ENCODE results near the gene KRABD2.
"Not testable (repeated sequence)": the region's sequence is repeated elsewhere in the genome, so short reads cannot be mapped to it uniquely, and the experiment has no call there.

Gene KRABD2

DNA sequence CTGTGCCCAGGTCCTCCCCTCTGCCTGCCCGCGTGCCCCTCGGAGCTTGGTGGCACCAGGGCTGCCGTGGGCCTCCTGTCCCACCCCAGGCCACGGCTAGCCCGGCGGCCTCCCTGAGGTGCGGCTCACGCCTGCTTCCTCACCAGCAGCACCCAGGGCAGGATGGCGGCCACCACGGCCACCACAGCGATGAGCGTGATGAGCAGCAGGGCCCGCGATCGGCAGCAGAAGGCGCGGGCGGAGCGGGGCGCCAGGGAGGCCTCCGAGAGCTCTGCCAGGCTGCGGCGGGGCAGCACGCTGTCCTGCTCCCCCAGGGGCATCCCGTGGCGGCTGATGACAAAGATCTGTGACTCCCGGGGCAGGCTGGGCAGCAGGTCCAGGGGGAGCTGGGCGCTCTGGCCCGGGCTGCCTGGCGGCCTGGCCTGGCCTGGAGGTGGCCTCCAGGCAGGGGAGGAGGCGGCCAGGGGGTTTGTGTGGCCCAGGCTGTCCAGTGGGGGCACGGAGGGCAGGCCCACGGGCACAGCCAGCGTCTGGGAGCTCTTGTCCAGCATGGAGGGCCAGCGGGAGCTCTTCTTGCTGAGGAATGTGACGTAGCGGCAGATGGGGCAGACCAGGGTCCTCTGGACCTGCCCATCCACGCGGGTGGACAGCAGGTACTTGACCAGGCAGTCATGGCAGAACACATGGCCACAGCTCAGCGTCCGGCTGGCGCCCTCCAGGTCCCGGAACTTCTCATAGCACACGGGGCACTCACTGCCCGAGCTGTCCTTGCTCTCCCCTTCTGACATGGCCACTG, 16.4 kb upstream of the KRABD2 start:
- no peak for DNase-seq

DNA sequence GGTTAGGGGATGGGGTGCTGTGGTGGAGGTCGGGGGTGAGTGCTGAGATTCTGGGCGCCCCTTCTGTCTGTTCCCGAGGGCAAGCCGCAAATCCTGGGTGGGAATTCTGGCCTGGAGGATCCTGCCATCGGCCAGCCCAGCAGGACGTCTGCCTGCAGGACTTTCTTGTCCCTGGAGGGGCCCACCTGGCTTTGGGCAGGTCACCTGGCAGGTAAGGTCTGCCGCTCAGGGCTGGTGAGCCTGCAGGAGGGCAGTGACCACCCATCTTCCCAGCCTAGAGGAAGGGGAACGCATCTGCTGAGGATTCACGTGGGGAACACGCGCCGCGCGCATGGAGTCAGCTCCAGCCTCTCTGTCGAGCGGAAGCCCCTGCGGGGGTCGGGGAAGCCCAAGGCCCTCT, 15.8 kb upstream of the KRABD2 start:
- DNase-seq = no peak

DNA sequence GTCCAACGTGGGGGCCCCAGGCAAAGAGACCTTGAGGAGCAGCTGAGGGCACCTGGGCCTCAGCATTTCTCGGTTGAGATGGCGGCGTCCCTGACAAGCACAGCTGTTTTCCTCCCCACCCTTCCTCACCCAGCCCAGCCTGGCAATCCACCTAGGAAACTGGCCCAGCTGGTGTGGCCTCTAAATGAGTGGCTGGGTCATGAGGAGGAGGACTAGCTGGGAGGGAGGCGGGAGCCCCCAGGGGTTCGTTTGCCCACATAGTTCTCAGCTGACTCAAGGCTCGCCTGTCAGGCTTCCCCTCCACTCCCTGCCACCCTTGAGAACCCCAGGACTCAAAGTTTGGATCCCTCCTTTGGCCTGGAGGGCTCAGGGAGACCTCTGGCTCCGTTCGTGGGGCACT, 15.2 kb upstream of the KRABD2 start:
- DNase-seq = no peak

DNA sequence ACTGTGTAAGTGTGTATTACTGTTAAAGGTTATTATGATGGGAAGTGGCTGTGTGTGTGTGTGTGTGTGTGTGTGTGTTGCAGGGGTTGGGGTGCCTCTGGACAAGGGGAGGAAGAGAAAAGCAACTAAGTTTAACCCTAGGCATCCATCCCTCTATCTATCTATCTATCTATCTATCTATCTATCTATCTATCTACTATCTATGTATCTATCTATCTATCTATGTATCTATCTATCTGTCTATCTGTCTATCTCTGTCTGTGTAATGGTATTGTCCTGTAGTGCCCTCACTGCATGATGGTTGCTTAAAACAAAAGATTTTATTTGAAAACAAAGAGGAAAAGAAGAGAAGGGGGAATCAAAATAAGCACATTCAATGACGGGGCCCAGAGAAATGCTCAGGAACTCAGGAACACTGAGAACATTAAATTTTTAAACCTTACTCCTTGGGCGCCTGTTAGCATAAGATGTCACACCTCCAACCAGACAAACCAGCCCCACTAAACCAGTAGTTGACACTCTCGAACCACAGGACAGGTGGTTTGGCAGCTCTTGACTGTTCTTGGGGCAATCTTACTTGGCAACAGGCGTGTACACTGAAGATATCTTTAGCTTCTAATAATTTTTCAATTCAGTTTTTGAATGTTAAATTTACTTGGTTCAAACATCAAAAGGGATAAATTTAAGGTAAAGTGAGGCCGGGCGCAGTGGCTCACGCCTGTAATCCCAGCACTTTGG, 11.6 kb upstream of the KRABD2 start:
- DNase-seq = no peak

DNA sequence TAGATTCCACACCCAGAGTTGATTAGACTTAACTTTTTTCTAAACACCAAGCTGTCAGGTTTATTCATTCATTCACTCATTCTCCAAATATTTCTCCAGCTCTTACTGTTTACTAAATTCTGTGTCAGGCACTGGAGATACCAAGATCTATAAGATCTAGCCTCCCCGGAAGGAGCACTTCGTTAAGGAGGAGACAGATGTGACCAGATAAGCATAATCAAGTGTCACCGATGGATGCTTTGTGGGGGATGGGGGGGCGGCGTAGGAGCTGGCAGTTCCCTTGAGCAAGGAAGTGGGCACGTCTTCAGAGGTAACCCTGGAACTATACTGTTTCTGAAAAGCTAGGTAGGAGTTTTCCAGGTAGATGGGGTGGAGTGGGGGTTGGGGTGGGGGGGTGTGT, 10.3 kb upstream of the KRABD2 start:
- DNase-seq = no peak

DNA sequence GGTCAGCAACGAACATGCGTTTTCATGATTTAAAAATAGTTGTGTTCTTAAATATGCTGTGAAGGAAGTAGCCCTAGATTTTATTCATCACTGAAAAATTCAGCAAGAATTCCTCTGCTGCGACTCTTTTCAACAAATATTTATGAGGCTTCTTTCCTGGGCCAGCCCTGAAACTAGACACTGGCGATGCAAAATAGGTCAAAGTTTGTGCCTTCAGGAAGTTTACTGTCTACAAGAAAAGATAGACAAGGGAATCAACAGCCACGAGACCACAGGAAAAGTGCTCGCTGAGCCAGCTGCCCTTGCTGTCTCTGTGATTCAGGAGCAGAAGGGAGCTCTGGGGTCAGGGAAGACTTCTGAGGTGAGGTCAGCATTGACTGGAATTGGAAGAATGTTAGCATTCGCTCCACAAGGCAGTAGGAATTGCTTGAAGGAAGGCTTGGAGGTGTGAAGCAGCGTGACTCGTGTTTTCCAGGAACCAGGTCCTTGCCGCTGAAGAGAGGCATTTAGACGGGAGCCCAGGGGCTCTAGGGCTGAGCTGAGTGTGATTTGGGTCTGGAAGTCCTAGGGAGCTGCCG, 8.4 kb upstream of the KRABD2 start:
- DNase-seq = no peak

DNA sequence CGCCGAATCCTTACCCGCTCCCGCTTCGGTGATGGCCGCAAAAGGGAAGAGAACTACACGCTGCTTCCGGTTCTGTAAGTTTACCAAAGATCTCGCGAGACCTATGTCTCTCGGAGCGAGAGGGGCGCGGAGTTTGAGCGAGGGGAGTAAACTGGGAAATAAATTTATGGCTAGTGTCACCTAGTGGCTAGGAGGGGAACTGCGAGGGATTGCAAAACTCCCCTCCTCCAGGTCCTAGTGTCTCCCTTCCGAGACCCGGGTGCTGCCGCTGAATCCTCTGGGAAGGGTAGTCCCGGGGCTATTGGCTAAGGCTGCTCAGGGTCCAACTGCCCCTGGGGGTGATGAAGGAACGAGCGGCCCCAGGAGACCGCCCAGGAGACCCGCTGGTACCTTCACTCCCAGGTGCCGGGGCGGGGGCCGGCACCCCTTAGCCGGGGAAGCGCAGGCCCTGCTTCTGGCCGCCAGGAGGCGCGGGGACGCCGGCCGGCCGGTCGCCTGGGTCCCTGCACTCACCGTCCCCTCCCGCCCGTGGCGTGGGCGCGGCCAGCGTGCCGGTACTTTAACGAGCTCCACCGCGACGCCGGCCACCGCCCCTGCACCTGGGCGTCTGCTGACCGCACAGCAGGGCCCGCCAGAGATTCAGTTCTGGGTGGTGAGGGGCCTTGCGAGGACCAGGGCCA, 6.8 kb upstream of the KRABD2 start, which contains the start of gene RPL26:
Gene RPL26, minus strand, starts transcription at position 51 of the 680 bp plus-strand sequence. CDS start 883 bp downstream, outside the sequence.
- DNase-seq = peak; percentile 96

DNA sequence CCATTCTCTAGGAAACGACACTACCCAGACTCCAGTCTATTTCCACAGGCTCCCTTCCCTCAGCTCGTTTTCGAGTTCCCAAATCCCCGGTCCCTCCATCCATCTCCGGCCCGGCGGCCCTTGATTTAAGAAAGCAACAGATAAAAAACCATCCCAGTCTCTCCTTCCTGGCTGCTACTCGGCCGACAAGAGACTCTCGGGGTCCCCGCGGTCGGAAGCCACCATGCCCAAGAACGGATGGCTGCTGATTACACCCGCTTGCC, 6.3 kb upstream of the KRABD2 start:
- DNase-seq = no peak

DNA sequence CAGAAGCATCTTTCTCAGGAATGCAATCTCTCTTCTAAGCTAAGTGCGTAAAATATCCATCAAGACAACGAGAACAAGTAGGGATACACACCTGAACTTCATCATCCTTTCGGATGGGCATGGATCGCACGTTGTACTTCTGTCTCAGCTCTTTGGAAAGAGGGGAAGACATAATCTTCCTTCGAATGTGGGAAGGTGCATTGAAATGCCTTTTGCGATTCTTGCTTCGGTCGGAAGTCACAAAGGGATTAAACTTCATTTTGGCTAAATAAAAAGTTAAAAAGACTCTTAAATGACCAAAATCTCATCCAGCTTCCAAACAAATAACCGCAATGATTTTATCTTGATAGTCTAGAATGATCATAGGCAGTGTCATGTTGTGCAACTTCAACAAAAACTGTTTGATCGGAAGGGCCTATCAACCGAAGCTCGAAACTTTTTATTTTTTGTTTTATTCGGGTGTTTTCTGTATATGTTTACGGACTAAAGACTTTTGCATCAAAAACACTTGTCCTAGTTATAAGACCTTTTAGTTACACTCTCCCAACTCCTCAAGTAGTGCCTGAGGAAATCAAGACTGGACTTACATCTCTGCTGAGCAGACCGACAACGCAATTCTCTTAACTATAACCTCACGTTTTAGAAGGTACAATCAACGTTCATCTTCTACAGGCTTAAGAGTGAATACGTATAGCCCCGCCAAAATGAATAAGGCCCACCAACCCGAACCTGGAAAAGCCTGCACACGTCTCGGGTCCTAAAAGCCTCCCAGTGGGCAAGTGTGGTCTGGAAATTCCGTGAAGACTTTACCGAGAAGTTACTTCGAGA, 5.8 kb upstream of the KRABD2 start:
- DNase-seq = peak; percentile 12

DNA sequence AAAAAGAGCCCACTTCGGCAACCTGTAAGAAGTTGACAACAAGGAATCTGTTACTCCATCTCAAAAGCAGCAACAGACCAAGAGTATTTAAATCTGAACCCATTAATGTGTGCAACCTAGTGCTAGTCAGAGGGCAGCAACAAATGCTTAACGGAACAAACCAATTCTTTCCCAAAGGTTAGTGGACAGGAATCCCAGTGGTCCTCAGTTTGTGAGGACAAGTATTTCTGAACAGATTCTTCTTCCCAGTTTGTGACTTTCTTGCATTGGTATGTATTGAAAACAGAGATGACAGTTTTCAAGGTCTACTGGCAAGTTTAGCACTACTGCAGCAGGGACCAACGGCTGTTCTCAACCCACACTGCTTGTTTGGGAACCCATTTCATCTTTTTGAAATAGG, 3.5 kb upstream of the KRABD2 start:
- no peak for DNase-seq

DNA sequence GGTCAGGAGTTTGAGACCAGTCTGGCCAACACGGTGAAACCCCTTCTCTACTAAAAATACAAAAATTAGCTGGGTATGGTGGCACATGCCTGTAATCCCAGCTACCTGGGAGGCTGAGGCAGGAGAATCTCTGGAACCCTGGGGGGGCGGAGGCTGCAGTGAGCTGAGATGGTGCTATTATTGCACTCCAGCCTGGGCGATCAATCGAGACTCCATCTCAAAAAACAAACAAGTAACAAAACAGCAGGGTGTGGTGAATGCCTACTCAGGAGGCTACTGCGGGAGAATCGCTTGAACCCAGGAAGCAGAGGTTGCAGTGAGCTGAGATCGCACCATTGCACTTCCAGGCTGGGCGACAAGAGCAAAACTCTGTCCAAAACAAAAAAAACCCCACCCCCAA, 1.6 kb upstream of the KRABD2 start:
- DNase-seq = not testable (repeated sequence)

DNA sequence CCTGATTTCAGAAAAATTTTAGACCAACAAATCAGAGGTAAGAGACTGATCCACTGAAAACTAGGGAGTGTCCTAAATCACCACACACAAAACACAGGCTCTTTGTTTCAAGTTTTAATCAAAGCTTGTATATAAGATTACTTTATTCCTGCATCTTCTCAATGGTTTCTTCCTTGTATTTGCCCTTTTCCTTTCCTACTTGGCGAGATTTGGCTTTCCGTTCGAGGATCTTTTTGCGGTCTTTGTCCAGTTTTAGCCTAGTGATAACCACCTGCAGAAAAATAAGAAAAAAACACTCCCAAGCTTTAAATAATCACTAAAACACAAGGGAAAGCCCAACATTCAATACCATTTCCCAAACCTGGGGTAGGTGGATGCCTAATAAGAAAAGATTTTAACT, 918 bp upstream of the KRABD2 start:
- DNase-seq = no peak

DNA sequence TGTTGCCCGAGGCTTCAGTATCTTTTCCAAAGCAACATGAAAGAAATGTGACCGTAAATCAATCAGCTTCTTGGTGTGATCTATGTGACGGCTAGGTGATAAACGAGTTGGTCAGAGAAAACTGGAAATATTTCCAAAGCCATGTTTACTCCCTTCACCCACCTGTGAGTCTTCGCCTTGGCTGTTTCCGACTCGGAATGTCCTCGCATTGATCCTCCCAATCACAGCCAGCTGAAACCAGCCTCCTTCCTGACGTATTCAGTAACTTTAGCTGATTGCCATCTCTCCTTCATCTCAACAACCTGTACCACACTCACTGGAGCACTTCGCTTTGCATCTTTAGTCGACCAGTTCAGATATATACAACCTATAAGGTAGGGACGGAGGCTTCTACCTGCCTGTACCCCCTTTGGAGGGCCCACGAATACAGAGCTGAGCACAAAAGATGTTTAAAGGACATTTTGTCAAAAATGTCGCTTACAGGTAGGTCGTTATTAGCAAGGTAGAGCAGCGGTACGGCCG, 705 bp downstream of the KRABD2 start:
- DNase-seq = no peak

DNA sequence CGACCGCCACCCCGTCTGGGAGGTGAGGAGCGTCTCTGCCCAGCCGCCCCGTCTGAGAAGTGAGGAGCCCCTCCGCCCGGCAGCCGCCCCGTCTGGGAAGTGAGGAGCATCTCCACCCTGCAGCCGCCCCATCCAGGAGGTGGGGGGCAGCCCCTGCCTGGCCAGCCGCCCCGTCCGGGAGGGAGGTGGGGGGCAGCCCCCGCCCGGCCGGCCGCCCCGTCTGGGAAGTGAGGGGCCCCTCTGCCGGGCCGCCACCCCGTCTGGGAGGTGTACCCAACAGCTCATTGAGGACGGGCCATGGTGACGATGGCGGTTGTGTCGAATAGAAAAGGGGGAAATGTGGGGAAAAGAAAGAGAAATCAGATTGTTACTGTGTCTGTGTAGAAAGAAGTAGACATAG, 2.6 kb downstream of the KRABD2 start:
- DNase-seq = not testable (repeated sequence)

DNA sequence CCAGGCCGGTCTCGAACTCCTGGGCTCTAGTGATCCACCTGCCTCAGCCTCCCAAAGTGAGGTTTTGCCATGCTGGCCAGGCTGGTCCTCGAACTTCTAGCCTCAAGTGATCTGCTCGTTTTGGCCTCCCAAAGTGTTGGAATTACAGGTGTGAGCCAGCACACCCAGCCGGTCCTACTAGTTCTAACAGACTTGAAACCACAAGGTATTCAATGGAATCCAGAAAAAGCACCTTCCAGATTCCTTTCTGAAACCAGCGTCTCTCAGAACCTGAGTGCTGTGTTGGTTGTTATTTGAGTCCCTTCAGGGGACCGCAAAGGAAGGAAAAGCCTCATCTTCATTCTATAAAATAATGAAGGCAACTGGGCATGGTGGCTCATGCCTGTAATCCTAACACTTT, 4.1 kb downstream of the KRABD2 start:
- DNase-seq = no peak

DNA sequence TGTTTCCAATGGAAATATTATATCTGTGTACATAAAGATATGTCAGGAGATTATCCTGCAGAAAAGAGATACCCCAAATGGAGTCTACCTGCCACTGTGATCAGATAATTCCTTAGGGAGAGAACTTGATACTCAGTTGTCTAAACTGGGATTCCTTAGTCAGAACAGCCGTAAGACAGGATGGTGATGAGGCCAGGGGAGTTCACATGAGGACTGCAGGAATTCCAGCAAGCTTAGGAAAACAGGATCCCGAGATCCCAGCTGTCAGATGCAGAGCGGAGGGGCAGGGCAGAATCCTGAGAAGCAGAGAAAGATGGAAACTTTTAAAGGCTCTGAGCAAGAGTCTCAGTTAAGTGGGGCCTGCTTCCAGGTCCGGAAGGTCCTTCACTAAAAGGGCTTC, 4.7 kb downstream of the KRABD2 start:
- no peak for DNase-seq

DNA sequence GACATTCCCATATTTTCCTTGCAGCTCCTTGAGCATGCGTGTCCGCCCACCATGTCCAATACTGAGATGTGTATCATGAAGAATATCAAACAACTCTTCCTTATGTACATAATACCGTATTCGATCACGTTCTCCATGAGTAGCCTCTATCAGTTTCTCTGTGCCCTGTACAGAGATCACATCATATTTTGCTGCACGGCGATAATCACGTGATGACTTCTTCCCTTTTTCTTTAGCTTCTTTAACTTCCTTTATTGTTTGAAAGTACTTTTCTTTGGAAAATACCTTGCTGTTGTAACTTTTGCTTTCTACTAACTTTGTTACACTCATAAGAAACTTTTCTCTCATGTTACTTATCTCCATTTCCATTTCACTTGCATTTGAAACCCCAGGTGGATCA, 6.6 kb downstream of the KRABD2 start:
- no peak for DNase-seq

DNA sequence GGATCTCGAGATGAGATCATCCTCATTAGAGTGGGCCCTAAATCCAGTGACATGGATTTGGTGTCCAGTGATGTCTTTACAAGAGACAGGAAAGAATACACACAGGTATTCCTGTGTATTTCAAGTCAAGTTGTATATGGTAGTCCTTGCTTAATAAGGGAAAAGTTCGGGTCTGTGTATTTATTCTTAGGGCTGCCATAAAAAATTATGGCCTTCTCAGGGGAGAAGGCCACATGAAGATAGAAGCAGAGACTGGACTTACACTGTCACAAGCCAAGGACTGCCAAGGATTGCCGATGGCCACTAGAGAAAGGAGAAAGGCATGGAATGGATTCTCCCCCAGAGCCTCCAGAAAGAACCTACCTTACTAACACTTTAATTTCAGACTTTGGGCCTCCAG, 8.3 kb downstream of the KRABD2 start:
- no peak for DNase-seq

DNA sequence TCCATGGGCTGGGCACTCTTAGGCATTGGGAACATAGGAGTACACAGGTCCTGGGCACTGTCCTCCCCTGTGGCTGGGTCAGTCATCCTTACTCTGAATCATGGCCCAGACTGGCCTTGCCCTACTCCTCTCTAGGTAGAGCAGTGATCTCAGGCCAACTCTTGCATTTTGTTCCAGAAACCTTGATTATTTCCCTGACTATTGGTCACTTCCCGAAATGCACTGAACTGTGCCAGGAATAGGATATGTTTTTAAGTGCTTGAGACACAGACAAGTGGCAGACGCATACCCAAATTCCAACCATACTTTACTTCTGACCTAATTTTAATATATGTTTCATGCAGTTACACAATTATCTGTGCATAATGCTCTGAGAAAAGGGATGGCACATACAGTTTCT, 10.3 kb downstream of the KRABD2 start:
- DNase-seq = no peak

DNA sequence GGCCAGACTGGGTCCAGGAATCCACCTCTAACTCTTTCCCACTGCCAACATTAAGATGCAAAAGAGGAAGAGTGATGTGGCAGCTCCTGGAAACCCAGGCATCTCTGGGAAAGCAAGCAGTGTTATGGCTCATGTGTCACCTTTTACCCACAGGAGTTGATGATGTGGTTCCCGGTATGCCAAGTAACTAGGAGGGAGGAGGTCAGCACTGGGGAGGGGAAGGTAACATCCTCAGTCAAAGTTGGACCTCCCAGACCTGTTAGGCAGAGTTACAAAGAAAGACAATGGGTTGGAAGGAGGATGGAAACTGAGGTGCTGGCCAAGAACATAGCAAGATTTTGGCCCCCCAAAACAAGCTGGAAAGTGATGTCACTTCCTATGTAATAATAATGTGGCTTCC, 11.4 kb downstream of the KRABD2 start:
- no peak for DNase-seq

DNA sequence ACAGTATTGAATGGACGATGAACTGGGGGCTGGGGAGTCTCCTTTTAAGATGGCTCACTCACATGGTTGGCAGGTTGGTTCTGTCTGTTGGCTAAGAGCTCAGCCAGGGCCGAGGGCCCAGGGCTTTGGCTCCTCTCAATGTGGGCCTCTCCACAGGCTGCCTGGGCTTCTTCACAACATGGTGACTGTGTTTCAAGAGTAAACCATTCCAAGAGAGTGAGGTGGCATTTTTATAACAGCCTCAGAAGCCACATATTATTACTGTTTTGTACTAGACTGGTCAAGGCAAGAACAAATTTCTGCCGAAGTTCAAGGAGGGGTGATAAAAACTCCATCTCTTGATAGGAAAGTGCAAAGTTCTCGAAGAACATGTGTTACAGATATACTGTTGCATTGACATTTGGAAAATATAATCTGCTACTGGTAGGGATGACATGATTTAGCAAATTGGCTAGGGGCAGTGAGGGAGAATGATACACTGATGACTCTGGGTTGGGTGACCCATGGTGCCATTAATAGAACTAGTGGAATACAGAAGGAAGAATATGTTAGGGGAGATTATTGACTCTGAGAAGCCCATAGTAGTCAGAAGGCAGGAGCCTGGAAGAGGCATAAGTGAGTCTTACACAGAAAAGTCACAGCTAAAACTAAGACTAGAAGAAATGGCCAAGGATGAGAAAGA, 13.7 kb downstream of the KRABD2 start:
- no peak for DNase-seq

DNA sequence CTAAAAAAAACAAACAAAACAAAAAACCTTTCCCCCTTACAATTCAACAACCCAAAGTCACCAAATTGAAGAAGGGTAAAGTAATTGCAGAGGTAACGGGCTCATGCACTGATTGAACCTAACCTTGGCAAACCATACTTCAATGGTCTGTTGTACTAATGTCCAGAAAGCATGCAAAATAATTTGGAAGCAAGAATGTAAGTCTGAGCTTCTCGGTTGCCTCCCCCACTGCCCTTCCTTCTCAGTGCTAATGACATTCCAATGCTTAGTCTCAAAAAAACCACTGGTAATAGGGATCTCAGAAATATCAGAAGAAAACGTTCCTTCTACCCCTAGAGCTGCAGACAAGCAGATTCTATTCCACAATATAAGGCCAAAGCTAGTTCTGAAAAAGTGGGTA, 15.8 kb downstream of the KRABD2 start:
- DNase-seq = no peak

Data from stimulated activated CD4-positive, alpha-beta T cell treated with anti-CD3 and anti-CD28 coated beads, Interleukin-4, amount 100 ng/mL, for 24 hours (primary cell).